ENCODE measurements around the gene SVEP1. TPM values are rescaled to one million over a fixed set of nuclear protein-coding genes. Genes with fewer than 3 reads are reported as not detected.

SVEP1 gene
- total RNA-seq, 2 experiments from 2014 or later = not detected

DNA sequence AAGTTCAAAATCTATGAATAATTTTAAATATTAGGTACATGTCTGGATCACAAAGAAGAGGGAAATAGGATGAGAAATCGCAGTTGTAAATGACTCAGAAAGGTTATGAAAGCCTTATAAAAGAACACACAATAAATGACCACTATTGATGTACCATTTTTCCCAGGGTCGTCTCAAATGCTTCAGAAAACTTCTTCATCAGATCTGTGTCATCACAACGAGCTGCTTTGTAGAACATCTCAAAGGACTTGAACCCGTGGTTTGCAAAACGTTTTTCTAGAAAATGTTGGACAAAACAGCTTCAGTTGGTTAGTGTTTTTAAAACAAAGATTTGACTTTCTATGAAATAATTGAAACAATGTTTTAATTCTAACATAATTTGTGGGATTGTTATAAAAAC is 100.1 kb downstream of the SVEP1 start:
- no peaks in the 10 kb centered on the region for H3K9me2 ChIP-seq (ENCODE audit: insufficient read depth, low read length)
- DNase-seq (ENCODE audit: low spot score) = no peak
- no peaks in the 10 kb centered on the region for H3K79me2 ChIP-seq (ENCODE audit: insufficient read depth, low read depth, low read length)
- no peak overlapping the region for H2AFZ ChIP-seq (ENCODE audit: low read length)
- H3K9me3 ChIP-seq (ENCODE audit: low read length) = no peaks in the 10 kb centered on the region
- intact Hi-C loops (cut with micrococcal nuclease; ENCODE audit: unreplicated experiment) = no loop called here
- H3K4me1 ChIP-seq (ENCODE audit: insufficient read depth, low read length, poor library complexity, severe bottlenecking) = no peaks in the 10 kb centered on the region
- TF ChIP-seq, protein P1, sequence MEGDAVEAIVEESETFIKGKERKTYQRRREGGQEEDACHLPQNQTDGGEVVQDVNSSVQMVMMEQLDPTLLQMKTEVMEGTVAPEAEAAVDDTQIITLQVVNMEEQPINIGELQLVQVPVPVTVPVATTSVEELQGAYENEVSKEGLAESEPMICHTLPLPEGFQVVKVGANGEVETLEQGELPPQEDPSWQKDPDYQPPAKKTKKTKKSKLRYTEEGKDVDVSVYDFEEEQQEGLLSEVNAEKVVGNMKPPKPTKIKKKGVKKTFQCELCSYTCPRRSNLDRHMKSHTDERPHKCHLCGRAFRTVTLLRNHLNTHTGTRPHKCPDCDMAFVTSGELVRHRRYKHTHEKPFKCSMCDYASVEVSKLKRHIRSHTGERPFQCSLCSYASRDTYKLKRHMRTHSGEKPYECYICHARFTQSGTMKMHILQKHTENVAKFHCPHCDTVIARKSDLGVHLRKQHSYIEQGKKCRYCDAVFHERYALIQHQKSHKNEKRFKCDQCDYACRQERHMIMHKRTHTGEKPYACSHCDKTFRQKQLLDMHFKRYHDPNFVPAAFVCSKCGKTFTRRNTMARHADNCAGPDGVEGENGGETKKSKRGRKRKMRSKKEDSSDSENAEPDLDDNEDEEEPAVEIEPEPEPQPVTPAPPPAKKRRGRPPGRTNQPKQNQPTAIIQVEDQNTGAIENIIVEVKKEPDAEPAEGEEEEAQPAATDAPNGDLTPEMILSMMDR (conservative IDR thresholded peaks at IDR 0.05; ENCODE audit: low read length) = no peak
- no peak for TF ChIP-seq EZH2phosphoT487 (IDR thresholded peaks at IDR 0.05; ENCODE audit: borderline replicate concordance, low read depth, low read length)
- CTCF ChIA-PET (ENCODE audit: unreplicated experiment) = no interaction called here
- POLR2A ChIA-PET = no interaction called here
- H3K27ac ChIP-seq (ENCODE audit: low read depth, low read length, poor library complexity, severe bottlenecking) = no peak overlapping the region
- no TSS peak for BruUV-seq (replicated peaks)
- no peaks in the 10 kb centered on the region for H3K36me3 ChIP-seq (ENCODE audit: insufficient read depth, low read length)
- H4K20me1 ChIP-seq (ENCODE audit: insufficient read depth, low read length) = no peaks in the 10 kb centered on the region
- H3K4me3 ChIP-seq (ENCODE audit: low read depth, low read length, poor library complexity, severe bottlenecking) = no peak overlapping the region
- no peak overlapping the region for H3K4me2 ChIP-seq (ENCODE audit: low read length)

DNA sequence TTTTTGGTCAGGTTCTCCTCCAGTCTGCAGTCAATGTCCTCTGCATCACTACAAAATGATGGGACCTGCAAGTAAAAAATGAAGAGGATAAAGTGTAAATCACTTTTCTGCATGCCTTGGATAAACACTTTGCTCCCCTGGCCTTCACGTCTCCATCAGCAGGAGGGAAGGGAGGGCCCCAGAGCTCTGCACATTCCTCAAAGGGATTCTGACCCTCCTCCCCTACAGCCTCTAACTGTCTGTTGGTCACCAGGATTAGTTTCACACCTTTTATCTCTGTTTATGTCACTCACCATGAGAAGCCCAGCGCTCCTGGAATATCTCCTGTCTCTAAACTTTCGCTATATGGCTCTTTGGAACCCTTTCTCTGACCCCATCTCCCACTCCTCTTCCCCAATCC is 103.3 kb downstream of the SVEP1 start:
- Histone ChIP-seq H4K20me1 (ENCODE audit: insufficient read depth, low read length) (no peaks in the 10 kb centered on the region), H3K4me3 (ENCODE audit: low read depth, low read length, poor library complexity, severe bottlenecking) (no peak overlapping the region), H3K9me2 (ENCODE audit: insufficient read depth, low read length) (no peaks in the 10 kb centered on the region), H3K27ac (ENCODE audit: low read depth, low read length, poor library complexity, severe bottlenecking) (no peak overlapping the region), H3K4me2 (ENCODE audit: low read length) (no peak overlapping the region), H3K4me1 (ENCODE audit: insufficient read depth, low read length, poor library complexity, severe bottlenecking) (no peaks in the 10 kb centered on the region), H3K9me3 (ENCODE audit: low read length) (no peaks in the 10 kb centered on the region), H3K36me3 (ENCODE audit: insufficient read depth, low read length) (no peaks in the 10 kb centered on the region), H2AFZ (ENCODE audit: low read length) (no peak overlapping the region), H3K79me2 (ENCODE audit: insufficient read depth, low read depth, low read length) (no peaks in the 10 kb centered on the region)
- TF ChIP-seq EZH2phosphoT487 (IDR thresholded peaks at IDR 0.05; ENCODE audit: borderline replicate concordance, low read depth, low read length) = no peak
- TF ChIP-seq, protein P1 (conservative IDR thresholded peaks at IDR 0.05; ENCODE audit: low read length) = no peak
- POLR2A ChIA-PET = no interaction called here
- BruUV-seq (replicated peaks) = no TSS peak
- no peak for DNase-seq (ENCODE audit: low spot score)
- intact Hi-C loops (cut with micrococcal nuclease; ENCODE audit: unreplicated experiment) = no loop called here
- CTCF ChIA-PET (ENCODE audit: unreplicated experiment) = no interaction called here

DNA sequence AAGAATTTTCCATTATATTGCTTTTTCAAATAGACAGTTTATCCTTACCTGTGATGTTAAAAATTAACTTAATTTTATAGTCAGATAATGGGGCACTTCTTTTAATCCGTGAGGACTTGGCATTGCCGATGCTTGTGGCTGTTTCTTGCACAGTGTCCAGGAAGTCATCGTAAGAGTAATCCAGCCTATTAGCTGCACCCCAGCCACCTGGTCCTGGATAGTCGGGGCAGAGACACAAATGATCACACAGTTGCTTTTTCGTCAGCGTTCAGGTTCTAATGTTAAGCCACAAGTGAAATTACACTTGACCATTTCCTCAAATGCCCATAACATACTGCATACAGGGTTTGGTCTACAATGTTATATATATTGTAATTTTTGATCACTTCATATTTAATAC is 107.4 kb downstream of the SVEP1 start:
- Histone ChIP-seq H2AFZ (ENCODE audit: low read length) (no peak overlapping the region), H3K36me3 (ENCODE audit: insufficient read depth, low read length) (no peaks in the 10 kb centered on the region), H3K79me2 (ENCODE audit: insufficient read depth, low read depth, low read length) (no peaks in the 10 kb centered on the region), H3K27ac (ENCODE audit: low read depth, low read length, poor library complexity, severe bottlenecking) (no peak overlapping the region), H3K9me3 (ENCODE audit: low read length) (no peaks in the 10 kb centered on the region), H3K4me1 (ENCODE audit: insufficient read depth, low read length, poor library complexity, severe bottlenecking) (no peaks in the 10 kb centered on the region), H3K9me2 (ENCODE audit: insufficient read depth, low read length) (no peaks in the 10 kb centered on the region), H4K20me1 (ENCODE audit: insufficient read depth, low read length) (no peaks in the 10 kb centered on the region), H3K4me2 (ENCODE audit: low read length) (no peak overlapping the region), H3K4me3 (ENCODE audit: low read depth, low read length, poor library complexity, severe bottlenecking) (no peak overlapping the region)
- intact Hi-C loops (cut with micrococcal nuclease; ENCODE audit: unreplicated experiment) = no loop called here
- ChIA-PET CTCF (ENCODE audit: unreplicated experiment) (no interaction called here), POLR2A (interaction anchor here (0.6 to 1.4 kb wide), 2 partner anchors 11 to 819 kb away, joined by 3 read pairs; no protein-coding TSS in a partner anchor)
- DNase-seq (ENCODE audit: low spot score) = no peak
- no peak for TF ChIP-seq EZH2phosphoT487 (IDR thresholded peaks at IDR 0.05; ENCODE audit: borderline replicate concordance, low read depth, low read length)
- TF ChIP-seq, protein P1 (conservative IDR thresholded peaks at IDR 0.05; ENCODE audit: low read length) = no peak
- BruUV-seq (replicated peaks) = no TSS peak
